Measurements from ENCODE around the gene PRKAG2.

DNA sequence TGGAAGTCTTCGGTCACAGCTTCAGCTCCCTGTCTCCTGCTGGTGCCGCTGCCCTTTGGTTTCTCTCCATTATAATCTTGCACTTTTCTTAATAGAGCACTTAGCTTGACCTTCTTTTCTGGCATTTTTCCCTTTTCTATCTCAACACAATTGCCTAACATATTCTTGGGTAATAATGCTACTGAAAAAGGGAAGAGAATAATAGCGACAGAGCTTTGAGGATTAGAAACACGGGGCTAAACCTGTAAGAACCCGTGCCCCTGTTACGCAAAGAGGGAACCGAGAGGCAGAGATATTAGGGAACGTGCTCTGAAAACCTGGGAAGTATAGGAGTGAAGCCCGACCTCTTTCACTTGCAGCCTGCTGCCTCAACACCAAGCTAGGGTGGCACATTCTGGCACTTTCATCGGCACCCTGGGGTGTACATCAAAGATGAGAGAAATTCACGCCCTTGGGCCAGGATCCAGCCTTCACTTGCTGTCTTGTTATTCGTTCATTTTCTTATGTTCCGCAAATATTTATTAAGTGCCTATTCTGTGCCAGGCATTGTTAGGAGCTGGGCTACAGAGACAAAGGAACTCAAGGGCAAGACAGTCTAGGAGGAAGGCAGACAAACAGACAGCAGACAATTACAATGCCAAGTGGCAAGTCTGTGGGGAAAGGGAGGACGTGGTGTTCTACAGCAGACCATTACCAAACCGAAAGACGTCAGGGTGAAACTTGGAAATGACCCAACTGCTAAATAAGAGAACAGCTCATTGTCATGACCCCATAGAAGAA is 46.4 kb upstream of the PRKAG2 start:
- TF ChIP-seq POU5F1 (IDR thresholded peaks at IDR 0.05; ENCODE audit: low read depth, low read length) (no peak), POLR2A (IDR thresholded peaks at IDR 0.05; ENCODE audit: control extremely low read depth in 1 of 2, low read depth in 2 of 2, low read length in 2 of 2) (no peak), EZH2 (IDR thresholded peaks at IDR 0.05; ENCODE audit: low read depth, low read length, severe bottlenecking) (no peak), TEAD4 (IDR thresholded peaks at IDR 0.05; ENCODE audit: low read depth, low read length) (no peak), BACH1 (IDR thresholded peaks at IDR 0.05; ENCODE audit: low read length) (no peak), JUN (IDR thresholded peaks at IDR 0.05; ENCODE audit: low read depth, low read length) (no peak)
- TF ChIP-seq, protein P1, sequence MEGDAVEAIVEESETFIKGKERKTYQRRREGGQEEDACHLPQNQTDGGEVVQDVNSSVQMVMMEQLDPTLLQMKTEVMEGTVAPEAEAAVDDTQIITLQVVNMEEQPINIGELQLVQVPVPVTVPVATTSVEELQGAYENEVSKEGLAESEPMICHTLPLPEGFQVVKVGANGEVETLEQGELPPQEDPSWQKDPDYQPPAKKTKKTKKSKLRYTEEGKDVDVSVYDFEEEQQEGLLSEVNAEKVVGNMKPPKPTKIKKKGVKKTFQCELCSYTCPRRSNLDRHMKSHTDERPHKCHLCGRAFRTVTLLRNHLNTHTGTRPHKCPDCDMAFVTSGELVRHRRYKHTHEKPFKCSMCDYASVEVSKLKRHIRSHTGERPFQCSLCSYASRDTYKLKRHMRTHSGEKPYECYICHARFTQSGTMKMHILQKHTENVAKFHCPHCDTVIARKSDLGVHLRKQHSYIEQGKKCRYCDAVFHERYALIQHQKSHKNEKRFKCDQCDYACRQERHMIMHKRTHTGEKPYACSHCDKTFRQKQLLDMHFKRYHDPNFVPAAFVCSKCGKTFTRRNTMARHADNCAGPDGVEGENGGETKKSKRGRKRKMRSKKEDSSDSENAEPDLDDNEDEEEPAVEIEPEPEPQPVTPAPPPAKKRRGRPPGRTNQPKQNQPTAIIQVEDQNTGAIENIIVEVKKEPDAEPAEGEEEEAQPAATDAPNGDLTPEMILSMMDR (IDR thresholded peaks at IDR 0.05; ENCODE audit: control extremely low read depth in 1 of 3, insufficient read depth in 1 of 3, low read depth in 1 of 3, low read length in 3 of 3): no peak
- TF ChIP-seq, protein P2, sequence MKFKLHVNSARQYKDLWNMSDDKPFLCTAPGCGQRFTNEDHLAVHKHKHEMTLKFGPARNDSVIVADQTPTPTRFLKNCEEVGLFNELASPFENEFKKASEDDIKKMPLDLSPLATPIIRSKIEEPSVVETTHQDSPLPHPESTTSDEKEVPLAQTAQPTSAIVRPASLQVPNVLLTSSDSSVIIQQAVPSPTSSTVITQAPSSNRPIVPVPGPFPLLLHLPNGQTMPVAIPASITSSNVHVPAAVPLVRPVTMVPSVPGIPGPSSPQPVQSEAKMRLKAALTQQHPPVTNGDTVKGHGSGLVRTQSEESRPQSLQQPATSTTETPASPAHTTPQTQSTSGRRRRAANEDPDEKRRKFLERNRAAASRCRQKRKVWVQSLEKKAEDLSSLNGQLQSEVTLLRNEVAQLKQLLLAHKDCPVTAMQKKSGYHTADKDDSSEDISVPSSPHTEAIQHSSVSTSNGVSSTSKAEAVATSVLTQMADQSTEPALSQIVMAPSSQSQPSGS (IDR thresholded peaks at IDR 0.05; ENCODE audit: low read length): no peak
- TF ChIP-seq, protein P3, sequence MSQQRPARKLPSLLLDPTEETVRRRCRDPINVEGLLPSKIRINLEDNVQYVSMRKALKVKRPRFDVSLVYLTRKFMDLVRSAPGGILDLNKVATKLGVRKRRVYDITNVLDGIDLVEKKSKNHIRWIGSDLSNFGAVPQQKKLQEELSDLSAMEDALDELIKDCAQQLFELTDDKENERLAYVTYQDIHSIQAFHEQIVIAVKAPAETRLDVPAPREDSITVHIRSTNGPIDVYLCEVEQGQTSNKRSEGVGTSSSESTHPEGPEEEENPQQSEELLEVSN (IDR thresholded peaks at IDR 0.05): no peak

Data from H1 (cell line).